ENCODE measurements around the gene TSPAN5. TPM values are rescaled to one million over a fixed set of nuclear protein-coding genes. Genes with fewer than 3 reads are reported as not detected.

The TSPAN5 gene
- total RNA-seq, 3 donors from 2014 or later (not counting 1 experiment from before 2014, with no cell fraction given), result 6.8 to 13.7 (median 11.4) TPM

- Histone ChIP-seq H3K36me3 (ENCODE audit: control insufficient read depth, insufficient read depth, low read length) (no peaks in the 10 kb centered on the region), H3K27me3 (ENCODE audit: control insufficient read depth, insufficient read depth, low read length) (no peaks in the 10 kb centered on the region), H3K4me1 (ENCODE audit: control insufficient read depth, insufficient read depth, low read length) (no peaks in the 10 kb centered on the region), H3K9me3 (ENCODE audit: control insufficient read depth, insufficient read depth, low read length) (no peaks in the 10 kb centered on the region), H3K4me3 (ENCODE audit: low read length) (no peak overlapping the region), H3K27ac (ENCODE audit: low read length) (no peak overlapping the region)
- Mint-ChIP-seq H3K4me3 (no peak overlapping the region), H3K4me1 (no peaks in the 10 kb centered on the region), H3K27me3 (ENCODE audit: low read depth in 2 of 2) (peaks cover 0 to 8% of the 10 kb centered on the region in 2 donors), H3K9me3 (no peaks in the 10 kb centered on the region), H3K36me3 (no peaks in the 10 kb centered on the region), H3K27ac (no peak overlapping the region)
- intact Hi-C loops (cut with micrococcal nuclease), result no loop called here
- no peak for ATAC-seq
- no peak for TF ChIP-seq CTCF (IDR thresholded peaks at IDR 0.05)
- WGBS (ENCODE audit: insufficient coverage), result 100% methylated on average over 1 of the region's 2 CpGs
- no peak for DNase-seq
Observed at GRCh38 chr4:98682719-98683118, 24.3 kb upstream of the TSPAN5 start.

- peaks cover 0 to 8% of the 10 kb centered on the region in 2 donors for H3K27me3 Mint-ChIP-seq (ENCODE audit: low read depth in 2 of 2)
- DNase-seq (no peak), ATAC-seq (no peak)
- no peak overlapping the region for H3K27ac Mint-ChIP-seq
- Histone ChIP-seq H3K36me3 (ENCODE audit: control insufficient read depth, insufficient read depth, low read length) (no peaks in the 10 kb centered on the region), H3K4me1 (ENCODE audit: control insufficient read depth, insufficient read depth, low read length) (no peaks in the 10 kb centered on the region), H3K4me3 (ENCODE audit: low read length) (no peak overlapping the region), H3K9me3 (ENCODE audit: control insufficient read depth, insufficient read depth, low read length) (no peaks in the 10 kb centered on the region), H3K27ac (ENCODE audit: low read length) (no peak overlapping the region), H3K27me3 (ENCODE audit: control insufficient read depth, insufficient read depth, low read length) (no peaks in the 10 kb centered on the region)
- no peaks in the 10 kb centered on the region for H3K36me3 Mint-ChIP-seq
- peaks cover 0 to 4% of the 10 kb centered on the region in 2 donors for H3K4me1 Mint-ChIP-seq
- no peak overlapping the region for H3K4me3 Mint-ChIP-seq
- TF ChIP-seq CTCF (IDR thresholded peaks at IDR 0.05), result no peak
- intact Hi-C loops (cut with micrococcal nuclease), result no loop called here
- no peaks in the 10 kb centered on the region for H3K9me3 Mint-ChIP-seq
Observed at GRCh38 chr4:98680806-98681205, 22.4 kb upstream of the TSPAN5 start.

- intact Hi-C loops (cut with micrococcal nuclease), result no loop called here
- WGBS (ENCODE audit: insufficient coverage), result 90% methylated on average over 4 of the region's 4 CpGs
- peaks cover 0 to 4% of the 10 kb centered on the region in 2 donors for H3K4me1 Mint-ChIP-seq
Observed at GRCh38 chr4:98679738-98680137, 21.3 kb upstream of the TSPAN5 start.

More at GRCh38 chr4:98679738-98680137, 21.3 kb upstream of the TSPAN5 start:
- H3K9me3 ChIP-seq (ENCODE audit: control insufficient read depth, insufficient read depth, low read length), result no peaks in the 10 kb centered on the region
- Mint-ChIP-seq H3K9me3 (no peaks in the 10 kb centered on the region), H3K27me3 (ENCODE audit: low read depth in 2 of 2) (peaks cover 3 to 8% of the 10 kb centered on the region in 2 donors), H3K27ac (no peak overlapping the region), H3K36me3 (no peaks in the 10 kb centered on the region), H3K4me3 (no peak overlapping the region)
- H3K4me3 ChIP-seq (ENCODE audit: low read length), result no peak overlapping the region
- no peaks in the 10 kb centered on the region for H3K4me1 ChIP-seq (ENCODE audit: control insufficient read depth, insufficient read depth, low read length)
- no peak for ATAC-seq
- no peak for TF ChIP-seq CTCF (IDR thresholded peaks at IDR 0.05)
- H3K27ac ChIP-seq (ENCODE audit: low read length), result no peak overlapping the region
- H3K36me3 ChIP-seq (ENCODE audit: control insufficient read depth, insufficient read depth, low read length), result no peaks in the 10 kb centered on the region
- no peak for DNase-seq
- no peaks in the 10 kb centered on the region for H3K27me3 ChIP-seq (ENCODE audit: control insufficient read depth, insufficient read depth, low read length)

All from natural killer cell (primary cell).